ENCODE measurements around the gene SLC2A10. TPM values are rescaled to one million over a fixed set of nuclear protein-coding genes. Genes with fewer than 3 reads are reported as not detected.

The SLC2A10 gene
- total RNA-seq, 1 donor from 2014 or later = 12.7 TPM

- no peak overlapping the region for H2AFZ ChIP-seq (ENCODE audit: low read depth, low read length)
- H3K9me3 ChIP-seq (ENCODE audit: insufficient read depth, low read depth, low read length) = no peaks in the 10 kb centered on the region
- no peaks in the 10 kb centered on the region for H3K27me3 ChIP-seq (ENCODE audit: insufficient read depth, low read length)
- DNase-seq (ENCODE audit: low read depth) = no peak
- FAIRE-seq = no peak
- Mint-ChIP-seq H3K27me3 (ENCODE audit: low read depth, unreplicated experiment) (peaks cover 16% of the 10 kb centered on the region), H3K27ac (ENCODE audit: unreplicated experiment) (no peak overlapping the region), H3K9me3 (ENCODE audit: unreplicated experiment) (peaks cover 4% of the 10 kb centered on the region), H3K4me1 (ENCODE audit: low read depth, unreplicated experiment) (peaks cover 7% of the 10 kb centered on the region), H3K4me3 (ENCODE audit: unreplicated experiment) (no peak overlapping the region), H3K36me3 (ENCODE audit: low read depth, unreplicated experiment) (no peaks in the 10 kb centered on the region)
- no peak overlapping the region for H3K4me2 ChIP-seq (ENCODE audit: low read length)
- H3K79me2 ChIP-seq (ENCODE audit: insufficient read depth, low read length) = no peaks in the 10 kb centered on the region
- no peaks in the 10 kb centered on the region for H4K20me1 ChIP-seq (ENCODE audit: insufficient read depth, low read length)
- no peak overlapping the region for H3K27ac ChIP-seq (ENCODE audit: low read depth, low read length)
- H3K9ac ChIP-seq (ENCODE audit: low read length) = no peak overlapping the region
- no peaks in the 10 kb centered on the region for H3K36me3 ChIP-seq (ENCODE audit: insufficient read depth, low read length)
- no peak overlapping the region for H3K4me3 ChIP-seq (ENCODE audit: insufficient read depth, low read depth, low read length)
- peaks cover 7% of the 10 kb centered on the region for H3K4me1 ChIP-seq (ENCODE audit: insufficient read depth, low read length)
- TF ChIP-seq CTCF (IDR thresholded peaks at IDR 0.05; ENCODE audit: insufficient read depth, low read depth, low read length) = no peak
- TF ChIP-seq EZH2 (IDR thresholded peaks at IDR 0.05; ENCODE audit: insufficient read depth, low read length) = no peak
Observed at GRCh38 chr20:46771195-46771588, 61.7 kb downstream of the SLC2A10 start.

GRCh38 chr20:46772901-46773300 lies 63.5 kb downstream of the SLC2A10 start:
- H2AFZ ChIP-seq (ENCODE audit: low read depth, low read length) = no peak overlapping the region
- no peak overlapping the region for H3K27ac Mint-ChIP-seq (ENCODE audit: unreplicated experiment)
- no peak overlapping the region for H3K27ac ChIP-seq (ENCODE audit: low read depth, low read length)
- TF ChIP-seq CTCF (IDR thresholded peaks at IDR 0.05; ENCODE audit: insufficient read depth, low read depth, low read length) = no peak
- peaks cover 18% of the 10 kb centered on the region for H3K27me3 Mint-ChIP-seq (ENCODE audit: low read depth, unreplicated experiment)
- no peaks in the 10 kb centered on the region for H4K20me1 ChIP-seq (ENCODE audit: insufficient read depth, low read length)
- H3K4me3 ChIP-seq (ENCODE audit: insufficient read depth, low read depth, low read length) = no peak overlapping the region
- H3K9me3 ChIP-seq (ENCODE audit: insufficient read depth, low read depth, low read length) = no peaks in the 10 kb centered on the region
- H3K9ac ChIP-seq (ENCODE audit: low read length) = no peak overlapping the region
- FAIRE-seq (no peak), DNase-seq (ENCODE audit: low read depth) (no peak)
- no peaks in the 10 kb centered on the region for H3K36me3 Mint-ChIP-seq (ENCODE audit: low read depth, unreplicated experiment)
- H3K27me3 ChIP-seq (ENCODE audit: insufficient read depth, low read length) = peaks cover 4% of the 10 kb centered on the region
- no peaks in the 10 kb centered on the region for H3K36me3 ChIP-seq (ENCODE audit: insufficient read depth, low read length)
- no peaks in the 10 kb centered on the region for H3K79me2 ChIP-seq (ENCODE audit: insufficient read depth, low read length)
- no peak overlapping the region for H3K4me3 Mint-ChIP-seq (ENCODE audit: unreplicated experiment)
- no peak overlapping the region for H3K4me2 ChIP-seq (ENCODE audit: low read length)
- H3K9me3 Mint-ChIP-seq (ENCODE audit: unreplicated experiment) = peaks cover 8% of the 10 kb centered on the region
- peaks cover 7% of the 10 kb centered on the region for H3K4me1 ChIP-seq (ENCODE audit: insufficient read depth, low read length)
- H3K4me1 Mint-ChIP-seq (ENCODE audit: low read depth, unreplicated experiment) = peaks cover 7% of the 10 kb centered on the region

- H3K9me3 Mint-ChIP-seq (ENCODE audit: unreplicated experiment) = peaks cover 9% of the 10 kb centered on the region
- no peak for FAIRE-seq
- TF ChIP-seq CTCF (IDR thresholded peaks at IDR 0.05; ENCODE audit: insufficient read depth, low read depth, low read length) = no peak
- TF ChIP-seq EZH2 (IDR thresholded peaks at IDR 0.05; ENCODE audit: insufficient read depth, low read length) = no peak
Observed at GRCh38 chr20:46773680-46774079, 64.2 kb downstream of the SLC2A10 start.

More at GRCh38 chr20:46773680-46774079, 64.2 kb downstream of the SLC2A10 start:
- Histone ChIP-seq H3K9me3 (ENCODE audit: insufficient read depth, low read depth, low read length) (no peaks in the 10 kb centered on the region), H3K79me2 (ENCODE audit: insufficient read depth, low read length) (no peaks in the 10 kb centered on the region), H3K4me2 (ENCODE audit: low read length) (no peak overlapping the region), H4K20me1 (ENCODE audit: insufficient read depth, low read length) (no peaks in the 10 kb centered on the region), H3K36me3 (ENCODE audit: insufficient read depth, low read length) (no peaks in the 10 kb centered on the region), H3K4me1 (ENCODE audit: insufficient read depth, low read length) (peaks cover 7% of the 10 kb centered on the region), H3K4me3 (ENCODE audit: insufficient read depth, low read depth, low read length) (no peak overlapping the region), H3K9ac (ENCODE audit: low read length) (no peak overlapping the region), H3K27me3 (ENCODE audit: insufficient read depth, low read length) (peaks cover 4% of the 10 kb centered on the region), H3K27ac (ENCODE audit: low read depth, low read length) (no peak overlapping the region), H2AFZ (ENCODE audit: low read depth, low read length) (no peak overlapping the region)
- Mint-ChIP-seq H3K4me1 (ENCODE audit: low read depth, unreplicated experiment) (peaks cover 7% of the 10 kb centered on the region), H3K27me3 (ENCODE audit: low read depth, unreplicated experiment) (peaks cover 20% of the 10 kb centered on the region), H3K27ac (ENCODE audit: unreplicated experiment) (no peak overlapping the region), H3K36me3 (ENCODE audit: low read depth, unreplicated experiment) (no peaks in the 10 kb centered on the region), H3K4me3 (ENCODE audit: unreplicated experiment) (no peak overlapping the region)
- DNase-seq (ENCODE audit: low read depth) = no peak
